Measurements from ENCODE around the gene TTC28.

TTC28 gene

GRCh38 chr22:27987557-27987956 lies 692.1 kb downstream of the TTC28 start:
- TF ChIP-seq, protein P1, sequence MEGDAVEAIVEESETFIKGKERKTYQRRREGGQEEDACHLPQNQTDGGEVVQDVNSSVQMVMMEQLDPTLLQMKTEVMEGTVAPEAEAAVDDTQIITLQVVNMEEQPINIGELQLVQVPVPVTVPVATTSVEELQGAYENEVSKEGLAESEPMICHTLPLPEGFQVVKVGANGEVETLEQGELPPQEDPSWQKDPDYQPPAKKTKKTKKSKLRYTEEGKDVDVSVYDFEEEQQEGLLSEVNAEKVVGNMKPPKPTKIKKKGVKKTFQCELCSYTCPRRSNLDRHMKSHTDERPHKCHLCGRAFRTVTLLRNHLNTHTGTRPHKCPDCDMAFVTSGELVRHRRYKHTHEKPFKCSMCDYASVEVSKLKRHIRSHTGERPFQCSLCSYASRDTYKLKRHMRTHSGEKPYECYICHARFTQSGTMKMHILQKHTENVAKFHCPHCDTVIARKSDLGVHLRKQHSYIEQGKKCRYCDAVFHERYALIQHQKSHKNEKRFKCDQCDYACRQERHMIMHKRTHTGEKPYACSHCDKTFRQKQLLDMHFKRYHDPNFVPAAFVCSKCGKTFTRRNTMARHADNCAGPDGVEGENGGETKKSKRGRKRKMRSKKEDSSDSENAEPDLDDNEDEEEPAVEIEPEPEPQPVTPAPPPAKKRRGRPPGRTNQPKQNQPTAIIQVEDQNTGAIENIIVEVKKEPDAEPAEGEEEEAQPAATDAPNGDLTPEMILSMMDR (IDR thresholded peaks at IDR 0.05; ENCODE audit: borderline replicate concordance, insufficient read depth, low read depth, low read length), result no peak

DNA sequence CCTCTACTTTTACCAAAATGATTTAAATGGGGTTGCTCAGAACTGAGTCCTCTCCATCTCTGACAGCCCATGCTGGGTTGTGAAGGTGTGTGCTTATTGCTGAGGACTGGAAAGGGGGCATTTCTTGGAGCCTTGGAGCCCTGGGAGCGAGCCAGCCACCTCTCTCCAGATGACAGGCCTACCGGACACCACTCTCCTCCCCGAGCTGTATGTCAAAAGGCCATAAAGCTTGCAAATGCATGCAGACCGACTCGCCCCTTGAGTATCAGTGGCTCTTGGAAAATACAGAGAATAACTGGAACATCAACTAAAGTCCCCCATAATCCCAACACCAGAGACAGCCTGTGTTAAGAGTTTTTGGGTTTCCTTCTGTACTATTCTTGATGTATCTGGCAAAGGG lies 692.7 kb downstream of the TTC28 start:
- TF ChIP-seq, protein P1 (IDR thresholded peaks at IDR 0.05; ENCODE audit: borderline replicate concordance, insufficient read depth, low read depth, low read length), result no peak
- no peak overlapping the region for H3K4me3 ChIP-seq (ENCODE audit: low read depth, low read length)

More at GRCh38 chr22:27987557-27987956, 692.1 kb downstream of the TTC28 start:
- no peak overlapping the region for H3K4me3 ChIP-seq (ENCODE audit: low read depth, low read length)

DNA sequence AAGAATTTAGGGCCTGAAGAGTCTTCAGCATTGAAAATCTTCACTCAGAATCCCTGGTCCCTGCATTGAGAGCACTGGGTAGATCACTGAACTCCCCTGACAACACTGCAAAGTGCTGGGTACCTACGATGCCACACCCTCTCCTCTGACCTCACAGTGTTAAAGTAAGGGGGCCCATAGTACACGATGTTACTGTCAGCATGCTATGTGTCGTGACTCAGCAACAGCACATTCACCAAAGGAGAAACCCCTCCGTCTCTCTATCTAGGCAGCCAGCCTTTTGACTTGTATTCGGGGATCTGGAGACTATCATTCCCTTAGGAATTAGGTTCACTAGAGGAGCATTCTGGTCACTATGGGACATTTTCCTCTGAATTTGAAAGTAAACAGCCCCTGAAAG lies 693.2 kb downstream of the TTC28 start:
- TF ChIP-seq, protein P1 (IDR thresholded peaks at IDR 0.05; ENCODE audit: borderline replicate concordance, insufficient read depth, low read depth, low read length), result no peak
- H3K4me3 ChIP-seq (ENCODE audit: low read depth, low read length), result no peak overlapping the region

DNA sequence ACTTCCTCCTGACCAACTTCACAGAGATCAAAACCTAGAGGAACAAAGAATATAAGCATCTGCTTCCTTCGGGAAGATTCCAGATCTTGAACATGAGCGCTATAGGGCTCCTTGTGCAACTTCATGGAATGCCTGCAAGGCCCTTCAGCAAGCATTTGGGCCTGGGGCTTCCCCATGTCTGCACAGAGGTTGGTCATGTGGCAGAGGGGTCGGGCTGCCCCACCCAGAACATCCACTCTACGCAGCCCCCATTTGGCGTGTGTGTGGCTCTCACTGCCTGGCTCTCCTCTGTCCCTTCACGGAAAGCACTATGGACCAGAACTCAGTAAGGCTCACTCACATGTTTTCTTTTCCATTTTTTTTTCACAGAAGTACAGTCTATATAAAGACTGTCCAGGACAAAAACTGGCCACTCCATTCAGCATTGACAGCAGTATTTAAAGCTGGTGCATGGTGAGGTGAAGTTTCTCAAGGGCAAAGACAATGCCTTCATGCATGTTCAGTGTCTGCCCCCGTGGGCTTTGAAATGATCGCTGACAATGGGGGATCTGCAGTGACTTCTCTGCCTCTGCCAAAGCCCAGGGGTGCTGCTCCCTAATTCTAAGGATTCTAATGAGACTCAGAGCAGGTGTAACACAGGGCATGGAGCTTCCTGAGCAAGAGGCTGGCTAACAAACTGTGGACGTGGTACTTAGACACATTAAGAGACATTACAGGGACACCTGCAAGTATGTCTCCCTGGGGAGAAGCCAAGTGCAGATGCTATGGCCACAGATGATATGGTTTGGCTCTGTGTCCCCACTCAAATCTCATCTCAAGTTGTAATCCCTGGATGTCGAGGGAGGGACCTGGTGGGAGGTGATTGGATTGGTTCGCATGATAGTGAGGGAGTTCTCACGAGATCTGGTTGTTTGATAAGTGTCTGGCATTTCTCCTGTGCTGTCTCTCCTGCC lies 694.0 kb downstream of the TTC28 start:
- TF ChIP-seq, protein P1 (IDR thresholded peaks at IDR 0.05; ENCODE audit: borderline replicate concordance, insufficient read depth, low read depth, low read length), result no peak
- no peak overlapping the region for H3K4me3 ChIP-seq (ENCODE audit: low read depth, low read length)

DNA sequence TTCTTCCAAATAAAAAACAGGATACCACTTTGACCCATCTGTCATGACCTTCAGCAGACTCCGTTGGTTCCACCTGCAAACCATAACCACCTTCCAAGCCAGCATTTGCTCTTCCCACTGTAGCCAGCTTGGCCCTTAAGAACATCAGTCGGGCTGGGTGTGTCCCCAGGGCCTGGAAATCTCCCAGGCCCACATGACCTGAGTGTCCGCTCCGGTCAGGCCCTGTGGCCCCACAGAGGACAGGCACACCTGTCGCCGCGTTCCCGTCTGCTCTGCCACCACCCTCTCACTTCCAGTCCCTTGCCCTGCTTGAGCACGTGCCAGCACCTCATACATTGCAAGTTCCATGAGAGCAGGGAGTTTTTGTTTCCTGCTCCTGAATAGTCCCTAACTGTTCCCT lies 694.9 kb downstream of the TTC28 start:
- H3K4me3 ChIP-seq (ENCODE audit: low read depth, low read length), result no peak overlapping the region
- TF ChIP-seq, protein P1 (IDR thresholded peaks at IDR 0.05; ENCODE audit: borderline replicate concordance, insufficient read depth, low read depth, low read length), result no peak

DNA sequence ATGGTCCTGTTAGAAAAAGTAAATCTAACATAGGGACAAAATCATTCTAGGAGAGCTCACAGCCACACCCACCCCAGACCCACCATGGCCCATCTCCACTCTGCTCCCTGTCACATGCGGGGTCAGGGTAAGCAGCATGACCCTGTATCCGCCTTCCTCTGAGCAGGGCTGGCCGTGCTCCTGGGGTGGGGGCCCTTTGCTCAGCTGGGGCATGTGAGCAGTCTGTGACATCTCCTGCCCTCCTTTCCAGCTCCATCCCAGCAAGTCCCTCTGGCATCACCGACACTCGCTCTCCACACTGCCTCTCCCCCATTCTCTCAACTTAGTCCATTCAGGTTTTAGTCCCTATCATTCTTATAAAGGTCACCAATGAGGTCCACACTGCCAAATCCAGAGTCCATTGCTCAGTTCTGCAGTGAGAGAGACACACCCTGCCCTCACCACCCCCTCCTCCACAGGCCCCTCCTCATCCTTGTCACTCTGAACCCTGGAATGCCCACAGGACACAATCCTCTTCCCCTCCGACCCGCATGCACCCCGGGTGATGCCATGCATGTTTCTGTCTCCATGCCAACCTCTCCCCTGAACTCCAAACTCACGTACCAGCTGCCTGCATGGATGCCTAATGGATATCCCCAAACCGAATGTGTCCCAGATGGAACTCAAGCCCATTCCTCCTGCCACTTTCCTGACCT lies 695.5 kb downstream of the TTC28 start:
- H3K4me3 ChIP-seq (ENCODE audit: low read depth, low read length), result no peak overlapping the region
- TF ChIP-seq, protein P1 (IDR thresholded peaks at IDR 0.05; ENCODE audit: borderline replicate concordance, insufficient read depth, low read depth, low read length), result no peak

Data from GM12875 (cell line).